ENCODE measurements around the gene SKAP1.
"Not testable (repeated sequence)": the region's sequence is repeated elsewhere in the genome, so short reads cannot be mapped to it uniquely, and the experiment has no call there.

Gene SKAP1

GRCh38 chr17:48294020-48294805, 135.8 kb downstream of the SKAP1 start:
- in situ Hi-C loops (cut with HindIII; ENCODE audit: low pct_unique_long_range_greater_than_20kb, low sequenced_read_pairs) = no loop called here

GRCh38 chr17:48293319-48294019, 136.5 kb downstream of the SKAP1 start:
- TF ChIP-seq JUND (IDR thresholded peaks at IDR 0.05; ENCODE audit: low read depth) = no peak
- DNase-seq (ENCODE audit: low read depth in 1 of 2, low spot score in 1 of 2) = no peak
- in situ Hi-C loops (cut with HindIII; ENCODE audit: low pct_unique_long_range_greater_than_20kb, low sequenced_read_pairs) = no loop called here

More at GRCh38 chr17:48294020-48294805, 135.8 kb downstream of the SKAP1 start:
- no peak for DNase-seq (ENCODE audit: low read depth in 1 of 2, low spot score in 1 of 2)
- TF ChIP-seq JUND (IDR thresholded peaks at IDR 0.05; ENCODE audit: low read depth) = no peak

- no peak for TF ChIP-seq JUND (IDR thresholded peaks at IDR 0.05; ENCODE audit: low read depth)
- no peak for DNase-seq (ENCODE audit: low read depth in 1 of 2, low spot score in 1 of 2)
- in situ Hi-C loops (cut with HindIII; ENCODE audit: low pct_unique_long_range_greater_than_20kb, low sequenced_read_pairs) = no loop called here
Measured at GRCh38 chr17:48290378-48290777, 139.6 kb downstream of the SKAP1 start.

GRCh38 chr17:48286917-48287316, 143.1 kb downstream of the SKAP1 start:
- in situ Hi-C loops (cut with HindIII; ENCODE audit: low pct_unique_long_range_greater_than_20kb, low sequenced_read_pairs); DNase-seq (ENCODE audit: low read depth in 1 of 2, low spot score in 1 of 2): not testable (repeated sequence)

- in situ Hi-C loops (cut with HindIII; ENCODE audit: low pct_unique_long_range_greater_than_20kb, low sequenced_read_pairs) = no loop called here
- no peak for DNase-seq (ENCODE audit: low read depth in 1 of 2, low spot score in 1 of 2)
- TF ChIP-seq JUND (IDR thresholded peaks at IDR 0.05; ENCODE audit: low read depth) = no peak
Measured at GRCh38 chr17:48285614-48286013, 144.4 kb downstream of the SKAP1 start.

- no peak for DNase-seq (ENCODE audit: low read depth in 1 of 2, low spot score in 1 of 2)
- in situ Hi-C loops (cut with HindIII; ENCODE audit: low pct_unique_long_range_greater_than_20kb, low sequenced_read_pairs) = no loop called here
Measured at GRCh38 chr17:48283907-48284306, 146.1 kb downstream of the SKAP1 start.

GRCh38 chr17:48283411-48283810, 146.6 kb downstream of the SKAP1 start:
- in situ Hi-C loops (cut with HindIII; ENCODE audit: low pct_unique_long_range_greater_than_20kb, low sequenced_read_pairs) = no loop called here
- TF ChIP-seq JUND (IDR thresholded peaks at IDR 0.05; ENCODE audit: low read depth) = no peak
- no peak for DNase-seq (ENCODE audit: low read depth in 1 of 2, low spot score in 1 of 2)

More at GRCh38 chr17:48283907-48284306, 146.1 kb downstream of the SKAP1 start:
- TF ChIP-seq JUND (IDR thresholded peaks at IDR 0.05; ENCODE audit: low read depth) = no peak

- in situ Hi-C loops (cut with HindIII; ENCODE audit: low pct_unique_long_range_greater_than_20kb, low sequenced_read_pairs) = no loop called here
- no peak for TF ChIP-seq JUND (IDR thresholded peaks at IDR 0.05; ENCODE audit: low read depth)
- DNase-seq (ENCODE audit: low read depth in 1 of 2, low spot score in 1 of 2) = no peak
Measured at GRCh38 chr17:48282303-48282702, 147.7 kb downstream of the SKAP1 start.

- in situ Hi-C loops (cut with HindIII; ENCODE audit: low pct_unique_long_range_greater_than_20kb, low sequenced_read_pairs) = no loop called here
- no peak for DNase-seq (ENCODE audit: low read depth in 1 of 2, low spot score in 1 of 2)
- TF ChIP-seq JUND (IDR thresholded peaks at IDR 0.05; ENCODE audit: low read depth) = no peak
Measured at GRCh38 chr17:48278760-48279491, 151.1 kb downstream of the SKAP1 start.

- in situ Hi-C loops (cut with HindIII; ENCODE audit: low pct_unique_long_range_greater_than_20kb, low sequenced_read_pairs) = no loop called here
- no peak for TF ChIP-seq JUND (IDR thresholded peaks at IDR 0.05; ENCODE audit: low read depth)
- no peak for DNase-seq (ENCODE audit: low read depth in 1 of 2, low spot score in 1 of 2)
Measured at GRCh38 chr17:48276776-48277175, 153.2 kb downstream of the SKAP1 start.

- no peak for DNase-seq (ENCODE audit: low read depth in 1 of 2, low spot score in 1 of 2)
- TF ChIP-seq JUND (IDR thresholded peaks at IDR 0.05; ENCODE audit: low read depth) = no peak
- in situ Hi-C loops (cut with HindIII; ENCODE audit: low pct_unique_long_range_greater_than_20kb, low sequenced_read_pairs) = no loop called here
Measured at GRCh38 chr17:48270899-48271298, 159.1 kb downstream of the SKAP1 start.

GRCh38 chr17:48269209-48269608, 160.8 kb downstream of the SKAP1 start:
- no peak for DNase-seq (ENCODE audit: low read depth in 1 of 2, low spot score in 1 of 2)
- TF ChIP-seq JUND (IDR thresholded peaks at IDR 0.05; ENCODE audit: low read depth) = no peak
- in situ Hi-C loops (cut with HindIII; ENCODE audit: low pct_unique_long_range_greater_than_20kb, low sequenced_read_pairs) = no loop called here

- DNase-seq (ENCODE audit: low read depth in 1 of 2, low spot score in 1 of 2) = no peak
- in situ Hi-C loops (cut with HindIII; ENCODE audit: low pct_unique_long_range_greater_than_20kb, low sequenced_read_pairs) = no loop called here
- no peak for TF ChIP-seq JUND (IDR thresholded peaks at IDR 0.05; ENCODE audit: low read depth)
Measured at GRCh38 chr17:48263731-48264035, 166.3 kb downstream of the SKAP1 start.

All from T47D (cell line).